22Rv1 (cell line): Measurements from ENCODE around the gene CXCL14.

ENCODE experiments used
- H3K27ac ChIP-seq: fragments of 450-650 bp; 2 replicates; pipeline ENCODE4 v1.5.1; 2017
- ZFX ChIP-seq: fragments of 450-650 bp; IDR thresholded peaks from 2 replicates; pipeline ENCODE4 v1.6.1; 2017; ENCODE audit warnings: antibody characterized with exemption, borderline replicate concordance
- TF ChIP-seq, protein P1 (sequence below): fragments of 450-650 bp; IDR thresholded peaks from 2 replicates; pipeline ENCODE4 v1.5.1; 2017; ENCODE audit warnings: mild to moderate bottlenecking

CXCL14 gene

DNA sequence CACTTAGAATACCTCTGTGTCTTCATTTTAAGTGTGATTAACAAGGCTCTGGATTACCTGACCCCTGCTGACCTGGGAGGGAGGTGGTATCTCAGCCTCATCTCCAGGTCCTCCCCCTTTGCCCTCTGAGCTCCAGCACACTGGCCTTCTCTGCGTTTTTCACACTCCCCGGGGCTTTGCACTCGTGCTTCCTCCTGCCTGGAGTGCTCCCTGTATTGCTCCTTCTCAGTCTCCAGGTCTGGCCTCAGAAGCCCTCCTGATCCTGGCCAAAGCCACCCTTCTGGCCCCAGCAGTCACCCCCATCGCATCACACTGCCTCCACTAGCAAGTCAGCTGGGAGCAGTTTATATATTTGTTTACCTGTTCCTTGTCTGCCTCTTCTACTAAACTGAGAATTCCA lies 29.4 kb downstream of the CXCL14 start:
- TF ChIP-seq, protein P1, sequence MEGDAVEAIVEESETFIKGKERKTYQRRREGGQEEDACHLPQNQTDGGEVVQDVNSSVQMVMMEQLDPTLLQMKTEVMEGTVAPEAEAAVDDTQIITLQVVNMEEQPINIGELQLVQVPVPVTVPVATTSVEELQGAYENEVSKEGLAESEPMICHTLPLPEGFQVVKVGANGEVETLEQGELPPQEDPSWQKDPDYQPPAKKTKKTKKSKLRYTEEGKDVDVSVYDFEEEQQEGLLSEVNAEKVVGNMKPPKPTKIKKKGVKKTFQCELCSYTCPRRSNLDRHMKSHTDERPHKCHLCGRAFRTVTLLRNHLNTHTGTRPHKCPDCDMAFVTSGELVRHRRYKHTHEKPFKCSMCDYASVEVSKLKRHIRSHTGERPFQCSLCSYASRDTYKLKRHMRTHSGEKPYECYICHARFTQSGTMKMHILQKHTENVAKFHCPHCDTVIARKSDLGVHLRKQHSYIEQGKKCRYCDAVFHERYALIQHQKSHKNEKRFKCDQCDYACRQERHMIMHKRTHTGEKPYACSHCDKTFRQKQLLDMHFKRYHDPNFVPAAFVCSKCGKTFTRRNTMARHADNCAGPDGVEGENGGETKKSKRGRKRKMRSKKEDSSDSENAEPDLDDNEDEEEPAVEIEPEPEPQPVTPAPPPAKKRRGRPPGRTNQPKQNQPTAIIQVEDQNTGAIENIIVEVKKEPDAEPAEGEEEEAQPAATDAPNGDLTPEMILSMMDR = no peak
- no peak overlapping the region for H3K27ac ChIP-seq

- H3K27ac ChIP-seq = no peak overlapping the region
- no peak for TF ChIP-seq ZFX
- TF ChIP-seq, protein P1 = no peak
Measured at GRCh38 chr5:135547590-135548254, 31.1 kb downstream of the CXCL14 start.

DNA sequence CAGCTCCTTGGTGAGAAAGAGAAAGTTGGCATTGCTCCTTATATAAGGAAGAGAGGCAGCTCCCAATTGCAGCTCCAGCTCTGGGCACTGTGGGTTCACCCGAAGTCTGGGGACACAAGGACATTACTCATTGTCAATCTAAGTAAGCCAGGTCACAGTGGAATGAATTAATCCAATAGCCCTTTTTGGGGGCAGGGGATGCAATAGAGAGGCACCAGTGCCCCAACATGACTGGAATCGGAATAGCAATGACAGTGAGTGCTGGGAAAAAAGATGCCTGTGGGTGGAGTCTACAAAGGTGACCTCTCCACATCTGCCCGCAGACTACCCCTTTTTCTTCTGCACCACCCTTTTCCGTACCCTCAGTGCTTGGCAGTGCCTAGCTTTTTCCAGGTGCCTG lies 31.9 kb downstream of the CXCL14 start:
- H3K27ac ChIP-seq = no peak overlapping the region
- no peak for TF ChIP-seq ZFX
- TF ChIP-seq, protein P1 = no peak

GRCh38 chr5:135546101-135546500 lies 32.7 kb downstream of the CXCL14 start:
- TF ChIP-seq, protein P1 = no peak
- no peak for TF ChIP-seq ZFX
- no peak overlapping the region for H3K27ac ChIP-seq

DNA sequence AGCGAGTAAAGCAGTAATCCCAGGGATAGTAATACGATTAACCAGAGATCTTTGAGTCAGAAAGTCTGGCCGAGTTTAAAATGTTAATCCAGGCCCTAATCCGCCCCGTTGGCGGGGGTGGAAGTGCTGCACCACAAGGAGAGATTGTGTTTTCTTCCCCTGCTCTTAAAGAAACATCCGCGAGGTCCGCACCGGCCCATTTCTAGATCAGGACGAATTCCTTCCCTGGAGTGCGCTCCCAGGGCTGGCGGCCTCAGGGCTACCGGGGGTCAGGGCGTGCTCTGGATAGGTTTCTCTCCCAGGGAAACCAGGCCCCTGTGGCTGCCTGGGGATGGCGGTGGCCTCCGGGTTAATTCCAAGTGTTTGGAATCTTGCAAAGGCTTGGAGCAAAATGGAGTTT lies 33.7 kb downstream of the CXCL14 start:
- TF ChIP-seq, protein P1 = no peak
- H3K27ac ChIP-seq = no peak overlapping the region

DNA sequence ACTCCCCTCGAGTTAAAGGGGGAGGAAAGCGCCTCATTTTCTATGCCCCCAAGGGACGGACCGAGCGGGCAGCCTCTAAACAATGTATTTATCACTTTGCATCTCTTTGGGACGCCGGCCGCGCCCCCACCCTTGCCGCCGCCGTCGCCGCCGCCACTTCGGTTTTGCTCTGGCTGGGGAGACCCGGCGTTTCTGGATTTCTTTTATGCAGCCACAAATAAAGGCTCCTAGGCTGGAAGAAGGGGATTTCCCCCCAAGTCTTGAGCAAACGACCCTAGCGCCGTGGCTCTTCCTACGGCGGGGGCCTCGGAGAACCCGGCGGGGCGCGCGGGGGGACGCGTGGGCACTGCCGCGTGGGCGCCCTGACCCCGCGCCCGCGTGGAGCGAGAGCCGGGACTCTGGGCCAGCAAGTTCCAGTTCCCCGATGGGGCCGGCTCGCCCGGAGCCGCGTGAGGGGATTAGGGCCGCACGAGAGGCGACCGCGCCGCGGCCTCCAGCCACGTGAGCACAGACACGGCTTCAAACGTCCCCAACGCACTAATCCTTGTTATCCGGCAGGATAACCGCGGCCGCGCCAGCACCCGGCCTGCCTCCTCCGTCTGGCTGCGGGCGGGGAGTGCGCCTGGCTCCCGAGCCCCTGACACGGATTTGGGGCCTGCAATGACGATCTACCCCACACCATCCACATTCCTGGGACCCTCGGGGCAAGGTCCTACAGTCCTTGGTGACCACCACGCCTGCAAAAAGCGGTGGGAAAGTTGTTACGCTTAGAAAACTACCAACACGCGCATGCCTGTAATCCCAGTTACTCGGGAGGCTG lies 35.1 kb downstream of the CXCL14 start:
- TF ChIP-seq, protein P1 = no peak
- no peak for TF ChIP-seq ZFX
- no peak overlapping the region for H3K27ac ChIP-seq

- H3K27ac ChIP-seq = no peak overlapping the region
- no peak for TF ChIP-seq ZFX
- TF ChIP-seq, protein P1 = no peak
Measured at GRCh38 chr5:135543001-135543484, 35.7 kb downstream of the CXCL14 start.
